Measurements from ENCODE around the gene NAA25.
"Not testable (repeated sequence)": the region's sequence is repeated elsewhere in the genome, so short reads cannot be mapped to it uniquely, and the experiment has no call there.

NAA25 gene

GRCh38 chr12:112046003-112046402, 62.6 kb downstream of the NAA25 start:
- no peak for DNase-seq (ENCODE audit: low read depth)
- no peak for TF ChIP-seq CTCF (conservative IDR thresholded peaks at IDR 0.05; ENCODE audit: low read length)
- no peak overlapping the region for H3K4me3 ChIP-seq (ENCODE audit: low read length)

- DNase-seq (ENCODE audit: low read depth); H3K4me3 ChIP-seq (ENCODE audit: low read length): not testable (repeated sequence)
These were observed 72.0 kb downstream of the NAA25 start for GRCh38 chr12:112036614-112037013.

GRCh38 chr12:112035219-112035785, 73.3 kb downstream of the NAA25 start:
- no peak for TF ChIP-seq CTCF (conservative IDR thresholded peaks at IDR 0.05; ENCODE audit: low read length)
- no peak for DNase-seq (ENCODE audit: low read depth)
- H3K4me3 ChIP-seq (ENCODE audit: low read length), result no peak overlapping the region

- no peak for DNase-seq (ENCODE audit: low read depth)
- no peak for TF ChIP-seq CTCF (conservative IDR thresholded peaks at IDR 0.05; ENCODE audit: low read length)
- H3K4me3 ChIP-seq (ENCODE audit: low read length), result no peak overlapping the region
These were observed 76.3 kb downstream of the NAA25 start for GRCh38 chr12:112032292-112032691.

GRCh38 chr12:112031472-112031871, 77.1 kb downstream of the NAA25 start:
- no peak overlapping the region for H3K4me3 ChIP-seq (ENCODE audit: low read length)
- no peak for DNase-seq (ENCODE audit: low read depth)
- no peak for TF ChIP-seq CTCF (conservative IDR thresholded peaks at IDR 0.05; ENCODE audit: low read length)

- no peak overlapping the region for H3K4me3 ChIP-seq (ENCODE audit: low read length)
- DNase-seq (ENCODE audit: low read depth), result no peak
- TF ChIP-seq CTCF (conservative IDR thresholded peaks at IDR 0.05; ENCODE audit: low read length), result no peak
These were observed 79.3 kb downstream of the NAA25 start for GRCh38 chr12:112029301-112029700.

GRCh38 chr12:112025808-112026375, 82.7 kb downstream of the NAA25 start:
- no peak for DNase-seq (ENCODE audit: low read depth)
- TF ChIP-seq CTCF (conservative IDR thresholded peaks at IDR 0.05; ENCODE audit: low read length), result no peak
- H3K4me3 ChIP-seq (ENCODE audit: low read length), result no peak overlapping the region

All from AG10803 (cell line).